Tibial artery (tissue), 4 donors: ENCODE measurements around the gene TRIM31.

Experiments used
- DNase-seq, 2 donors: peaks; one replicate each; pipeline ENCODE4 v3.0.0-alpha.2; 2019
- H3K27ac ChIP-seq, 2 donors: fragments of 200-600 bp; sonication (generic) in 1 of 2; 1 replicate in 1 of 2; 2 replicates in 1 of 2; pipeline ENCODE4 v1.5.1; 2018 to 2019; ENCODE audit warnings: mild to moderate bottlenecking in 1 of 2
- H3K27me3 ChIP-seq, 2 donors: fragments of 200-600 bp; sonication (generic) in 1 of 2; one replicate each; pipeline versions ENCODE4 v1.5.1 to v1.6.0; 2016 to 2019
- H3K36me3 ChIP-seq, 3 donors: fragments of 200-600 bp; sonication (generic) in 2 of 3; one replicate each; pipeline ENCODE4 v1.5.1; 2016 to 2019; ENCODE audit warnings: mild to moderate bottlenecking in 2 of 3
- H3K4me1 ChIP-seq, 4 donors: fragments of 200-600 bp; sonication (generic) in 2 of 4; 1 replicate in 3 of 4; 2 replicates in 1 of 4; pipeline ENCODE4 v1.5.1; 2016 to 2019
- H3K4me3 ChIP-seq, 2 donors: fragments of 200-600 bp; sonication (generic) in 1 of 2; 1 replicate in 1 of 2; 2 replicates in 1 of 2; pipeline ENCODE4 v1.5.1; 2018 to 2019; ENCODE audit warnings: mild to moderate bottlenecking in 2 of 2
- H3K9me3 ChIP-seq, 3 donors: fragments of 200-600 bp; sonication (generic) in 1 of 3; one replicate each; pipeline ENCODE4 v1.5.1; 2016 to 2019
- intact Hi-C: fragments of 100-400 bp; cut with DNase I; formaldehyde crosslinking; loops from one replicate; pipeline ENCODE4 v1.15.0; 2023; ENCODE audit warnings: low total_unique reads
- TF ChIP-seq, protein P1 (sequence below), 2 experiments: fragments of 200-600 bp in 1 of 2; fragments of 450-650 bp in 1 of 2; IDR thresholded peaks; one replicate each; pipeline ENCODE4 v1.5.1; 2017 to 2019; ENCODE audit warnings: antibody characterized with exemption in 2 of 2, mild to moderate bottlenecking in 1 of 2, moderate library complexity in 1 of 2

Gene TRIM31

GRCh38 chr6:30103872-30104179 is 9.1 kb downstream of the TRIM31 start:
- peak overlapping the region in 1 of 2 donors; percentile 59 for H3K27ac ChIP-seq

GRCh38 chr6:30102970-30103871 is 9.7 kb downstream of the TRIM31 start:
- intact Hi-C loops, result loop anchor here (5.0 kb wide), 2 partner anchors 34 to 36 kb away; partner anchors contain the start of genes PPP1R11 and TRIM40
- no peaks in the 10 kb centered on the region for H3K9me3 ChIP-seq
- peak overlapping the region; percentile 59 to 64 for H3K27ac ChIP-seq
- peaks cover 0 to 51% of the 10 kb centered on the region in 2 donors for H3K27me3 ChIP-seq
- H3K36me3 ChIP-seq, result no peaks in the 10 kb centered on the region
- peak; percentile 92 for DNase-seq
- peaks cover 0 to 38% (median 27%) of the 10 kb centered on the region in 4 donors for H3K4me1 ChIP-seq
- H3K4me3 ChIP-seq, result peak overlapping the region; percentile 35 to 54
- TF ChIP-seq, protein P1, sequence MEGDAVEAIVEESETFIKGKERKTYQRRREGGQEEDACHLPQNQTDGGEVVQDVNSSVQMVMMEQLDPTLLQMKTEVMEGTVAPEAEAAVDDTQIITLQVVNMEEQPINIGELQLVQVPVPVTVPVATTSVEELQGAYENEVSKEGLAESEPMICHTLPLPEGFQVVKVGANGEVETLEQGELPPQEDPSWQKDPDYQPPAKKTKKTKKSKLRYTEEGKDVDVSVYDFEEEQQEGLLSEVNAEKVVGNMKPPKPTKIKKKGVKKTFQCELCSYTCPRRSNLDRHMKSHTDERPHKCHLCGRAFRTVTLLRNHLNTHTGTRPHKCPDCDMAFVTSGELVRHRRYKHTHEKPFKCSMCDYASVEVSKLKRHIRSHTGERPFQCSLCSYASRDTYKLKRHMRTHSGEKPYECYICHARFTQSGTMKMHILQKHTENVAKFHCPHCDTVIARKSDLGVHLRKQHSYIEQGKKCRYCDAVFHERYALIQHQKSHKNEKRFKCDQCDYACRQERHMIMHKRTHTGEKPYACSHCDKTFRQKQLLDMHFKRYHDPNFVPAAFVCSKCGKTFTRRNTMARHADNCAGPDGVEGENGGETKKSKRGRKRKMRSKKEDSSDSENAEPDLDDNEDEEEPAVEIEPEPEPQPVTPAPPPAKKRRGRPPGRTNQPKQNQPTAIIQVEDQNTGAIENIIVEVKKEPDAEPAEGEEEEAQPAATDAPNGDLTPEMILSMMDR (IDR thresholded peaks at IDR 0.05), result peak; percentile 84 to 88

More at GRCh38 chr6:30103872-30104179, 9.1 kb downstream of the TRIM31 start:
- Histone ChIP-seq H3K4me3 (peak overlapping the region; percentile 35 to 54), H3K27me3 (peaks cover 0 to 47% of the 10 kb centered on the region in 2 donors), H3K4me1 (peaks cover 0 to 38% (median 27%) of the 10 kb centered on the region in 4 donors), H3K36me3 (no peaks in the 10 kb centered on the region), H3K9me3 (no peaks in the 10 kb centered on the region)
- intact Hi-C loops, result loop anchor here (5.0 kb wide), 2 partner anchors 33 to 37 kb away; partner anchors contain the start of genes PPP1R11 and TRIM40
- TF ChIP-seq, protein P1 (IDR thresholded peaks at IDR 0.05), result no peak
- DNase-seq, result no peak

- TF ChIP-seq, protein P1 (IDR thresholded peaks at IDR 0.05), result no peak
Observed at GRCh38 chr6:30102414-30102969, 10.4 kb downstream of the TRIM31 start.

DNA sequence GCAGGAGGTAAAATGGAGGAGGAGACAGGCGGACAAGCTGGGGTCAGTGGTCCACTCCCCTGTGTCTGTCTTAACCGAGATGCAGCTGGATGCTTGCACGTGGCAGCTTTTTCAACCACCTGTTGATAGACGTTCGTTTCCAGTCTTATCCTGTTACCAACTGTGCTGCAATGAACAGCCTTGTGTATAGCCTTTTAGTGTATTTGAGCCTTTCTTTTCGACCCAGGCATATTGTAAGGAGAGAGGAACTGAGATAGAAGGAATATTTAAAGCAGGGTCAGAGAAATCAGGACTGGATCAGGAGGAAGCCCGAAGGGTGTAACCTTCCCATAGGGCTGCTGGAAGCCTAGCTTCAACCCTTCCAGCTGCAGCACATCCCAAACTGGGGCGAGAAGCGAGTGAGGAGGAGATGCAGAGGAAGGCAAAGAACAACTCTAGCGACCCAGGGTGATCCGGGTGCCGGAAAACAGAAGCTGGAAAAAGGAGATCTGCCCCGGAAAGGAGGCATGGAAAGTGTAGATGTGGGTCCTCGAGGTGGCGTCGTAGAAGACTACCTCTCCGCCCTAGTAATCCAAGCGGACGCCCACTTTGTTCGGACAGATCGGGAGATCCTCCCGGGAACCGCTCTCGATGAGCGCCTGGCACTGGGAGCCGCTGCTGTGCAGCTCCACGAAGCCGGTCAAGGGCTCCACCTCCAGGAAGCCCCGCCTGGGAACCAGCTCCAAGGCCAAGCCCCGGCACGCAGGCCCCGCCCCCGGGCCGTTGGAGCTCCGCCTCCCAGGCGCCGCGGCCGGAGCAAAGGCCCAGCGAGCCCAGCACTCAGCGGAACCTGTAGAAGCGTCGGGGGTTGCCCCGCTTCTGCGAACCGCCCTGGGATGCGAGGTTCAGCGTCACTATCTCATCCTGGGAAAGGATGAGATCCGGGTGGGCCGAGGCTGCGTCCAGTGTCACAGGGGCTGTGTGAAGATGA is 11.2 kb downstream of the TRIM31 start:
- no peaks in the 10 kb centered on the region for H3K36me3 ChIP-seq
- H3K27ac ChIP-seq, result peak overlapping the region; percentile 59 to 64
- H3K4me3 ChIP-seq, result peak overlapping the region; percentile 43 to 57
- H3K27me3 ChIP-seq, result peaks cover 0 to 53% of the 10 kb centered on the region in 2 donors
- intact Hi-C loops, result loop anchor here (5.0 kb wide), 2 partner anchors 34 to 36 kb away; partner anchors contain the start of genes PPP1R11 and TRIM40
- no peaks in the 10 kb centered on the region for H3K9me3 ChIP-seq
- DNase-seq, result peak; percentile 88 to 93
- TF ChIP-seq, protein P1 (IDR thresholded peaks at IDR 0.05), result no peak
- H3K4me1 ChIP-seq, result peaks cover 0 to 38% (median 27%) of the 10 kb centered on the region in 4 donors

More at GRCh38 chr6:30102414-30102969, 10.4 kb downstream of the TRIM31 start:
- Histone ChIP-seq H3K4me3 (peak overlapping the region; percentile 43 to 57), H3K9me3 (no peaks in the 10 kb centered on the region), H3K27me3 (peaks cover 0 to 53% of the 10 kb centered on the region in 2 donors), H3K36me3 (no peaks in the 10 kb centered on the region), H3K4me1 (peaks cover 0 to 38% (median 27%) of the 10 kb centered on the region in 4 donors), H3K27ac (peak overlapping the region; percentile 59 to 64)
- intact Hi-C loops, result loop anchor here (5.0 kb wide), 2 partner anchors 35 kb away; partner anchors contain the start of genes PPP1R11 and TRIM40
- DNase-seq, result peak; percentile 57 to 79
